Testis (tissue), 3 donors: ENCODE data around the gene DNER. TPM values are rescaled to one million over a fixed set of nuclear protein-coding genes. Genes with fewer than 3 reads are reported as not detected.

Source experiments
- DNase-seq: peaks from one replicate; pipeline ENCODE4 v3.0.0-alpha.2; 2019
- H3K27ac ChIP-seq, 2 donors: fragments of 200-600 bp; sonication (generic); one replicate each; pipeline ENCODE4 v1.5.1; 2019
- H3K27me3 ChIP-seq: fragments of 200-600 bp; sonication (generic); one replicate; pipeline ENCODE4 v1.5.1; 2019
- H3K36me3 ChIP-seq: fragments of 200-600 bp; sonication (generic); one replicate; pipeline ENCODE4 v1.5.1; 2017; ENCODE audit warnings: low read depth; ENCODE audit errors: missing control alignments
- H3K4me1 ChIP-seq: fragments of 200-600 bp; sonication (generic); one replicate; pipeline ENCODE4 v1.5.1; 2019
- H3K4me3 ChIP-seq, 2 donors: fragments of 200-600 bp; sonication (generic); one replicate each; pipeline ENCODE4 v1.5.1; 2017 to 2019
- H3K9me3 ChIP-seq: fragments of 200-600 bp; sonication (generic); one replicate; pipeline ENCODE4 v1.5.1; 2017
- POLR2A ChIP-seq: fragments of 450-650 bp; IDR thresholded peaks from one replicate; pipeline ENCODE4 v1.6.1; 2017; ENCODE audit warnings: antibody characterized with exemption, mild to moderate bottlenecking, moderate library complexity
- WGBS, 2 donors: methylation state at CpG; one replicate each; pipeline ENCODE4 v1.1.5; 2018; 5-methylcytosine and 5-hydroxymethylcytosine counted together
- intact Hi-C: fragments of 100-400 bp; cut with DNase I; formaldehyde crosslinking; loops from one replicate; pipeline ENCODE4 v1.15.1; 2023; ENCODE audit warnings: low total_unique reads
- polyA plus RNA-seq: library from polyadenylated mRNA; stranded (reverse); fragments of 350-450 nt; fragmentation: Illumina TruSeq; extraction: RNeasy Lipid Tissue Mini Kit (QIAGEN cat#74804); gene quantifications from one replicate; pipeline ENCODE4 v1.2.3, GENCODE V29; 2014; ENCODE audit warnings: low read depth, low replicate concordance; ENCODE audit not compliant: insufficient read depth
- total RNA-seq, 2 donors: library from RNA; depleted of rRNA; stranded (reverse); fragments of >200 nt; gene quantifications; one replicate each; pipeline ENCODE4 v1.2.3, GENCODE V29; 2016
- TF ChIP-seq, protein P1 (sequence below), 3 experiments: fragments of 450-650 bp in 2 of 3; fragments of 200-600 bp in 1 of 3; sonication (generic) in 1 of 3; IDR thresholded peaks; one replicate each; pipeline ENCODE4 v1.5.1; 2016 to 2019; ENCODE audit warnings: antibody characterized with exemption in 3 of 3, mild to moderate bottlenecking in 2 of 3, moderate library complexity in 1 of 3

Gene DNER
- total and polyA plus RNA-seq, 3 donors from 2014 or later: 2.0 to 4.8 (median 2.9) TPM

DNA sequence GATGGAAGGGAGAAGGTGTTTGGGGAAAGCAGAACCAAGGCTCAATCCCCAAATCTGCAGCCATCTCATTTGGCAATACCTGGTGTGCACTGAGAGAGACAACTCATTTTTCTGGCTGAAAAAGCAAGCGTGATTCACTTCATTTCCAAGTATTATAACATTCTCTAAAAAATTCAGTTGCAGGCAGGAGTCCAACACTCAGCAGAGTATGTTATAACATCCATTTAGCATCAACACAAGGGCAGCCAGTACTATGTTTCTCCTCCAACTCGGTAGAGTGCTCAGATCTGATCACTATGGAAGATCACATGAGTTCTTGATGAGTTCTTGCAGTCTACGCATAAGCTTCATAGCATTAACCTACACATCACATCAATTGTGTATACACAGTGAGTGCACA lies 343.8 kb downstream of the DNER start:
- no peak for DNase-seq
- 57 to 69% methylated on average over 3 of the region's 3 CpGs for WGBS, 2 donors

DNA sequence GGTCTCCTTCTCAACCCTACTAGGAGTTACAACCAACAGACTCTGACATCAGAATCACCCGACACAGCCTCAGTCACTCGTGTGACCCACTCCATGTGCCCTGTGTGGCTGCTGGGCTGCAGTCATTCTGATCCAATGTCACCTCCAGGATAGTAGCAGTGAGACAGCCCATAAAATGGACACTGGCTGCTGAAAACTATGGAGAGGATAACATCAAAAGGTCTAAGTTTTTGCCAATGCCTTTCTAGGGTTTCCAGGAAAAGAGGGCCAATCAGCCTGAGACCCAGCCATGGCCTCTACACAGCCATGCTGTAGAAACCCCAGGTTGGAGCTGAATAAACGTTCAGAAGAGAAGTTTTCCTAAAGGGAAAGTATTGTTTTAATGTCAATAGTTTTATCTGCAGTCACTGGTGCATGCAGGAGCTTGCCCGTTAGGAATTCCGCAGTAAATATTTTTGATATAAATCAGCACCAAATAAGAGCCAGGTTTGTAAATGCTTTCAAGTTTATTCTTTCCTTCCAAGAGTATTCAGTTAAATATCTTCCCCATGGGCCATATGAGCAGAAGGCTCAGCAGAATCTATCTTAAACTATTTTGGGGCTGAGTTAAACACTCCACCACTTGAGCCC lies 351.1 kb downstream of the DNER start:
- TF ChIP-seq, protein P1, sequence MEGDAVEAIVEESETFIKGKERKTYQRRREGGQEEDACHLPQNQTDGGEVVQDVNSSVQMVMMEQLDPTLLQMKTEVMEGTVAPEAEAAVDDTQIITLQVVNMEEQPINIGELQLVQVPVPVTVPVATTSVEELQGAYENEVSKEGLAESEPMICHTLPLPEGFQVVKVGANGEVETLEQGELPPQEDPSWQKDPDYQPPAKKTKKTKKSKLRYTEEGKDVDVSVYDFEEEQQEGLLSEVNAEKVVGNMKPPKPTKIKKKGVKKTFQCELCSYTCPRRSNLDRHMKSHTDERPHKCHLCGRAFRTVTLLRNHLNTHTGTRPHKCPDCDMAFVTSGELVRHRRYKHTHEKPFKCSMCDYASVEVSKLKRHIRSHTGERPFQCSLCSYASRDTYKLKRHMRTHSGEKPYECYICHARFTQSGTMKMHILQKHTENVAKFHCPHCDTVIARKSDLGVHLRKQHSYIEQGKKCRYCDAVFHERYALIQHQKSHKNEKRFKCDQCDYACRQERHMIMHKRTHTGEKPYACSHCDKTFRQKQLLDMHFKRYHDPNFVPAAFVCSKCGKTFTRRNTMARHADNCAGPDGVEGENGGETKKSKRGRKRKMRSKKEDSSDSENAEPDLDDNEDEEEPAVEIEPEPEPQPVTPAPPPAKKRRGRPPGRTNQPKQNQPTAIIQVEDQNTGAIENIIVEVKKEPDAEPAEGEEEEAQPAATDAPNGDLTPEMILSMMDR (IDR thresholded peaks at IDR 0.05): no peak
- TF ChIP-seq POLR2A: no peak
- Histone ChIP-seq H3K27ac (no peak overlapping the region), H3K9me3 (no peaks in the 10 kb centered on the region), H3K4me3 (no peak overlapping the region), H3K4me1 (no peaks in the 10 kb centered on the region), H3K36me3 (no peaks in the 10 kb centered on the region), H3K27me3 (no peaks in the 10 kb centered on the region)
- intact Hi-C loops: no loop called here
- no peak for DNase-seq
- WGBS, 2 donors: 87 to 88% methylated on average over 5 of the region's 5 CpGs

More for the DNA sequence above, 343.8 kb downstream of the DNER start:
- H3K4me3 ChIP-seq: no peak overlapping the region
- no peaks in the 10 kb centered on the region for H3K4me1 ChIP-seq
- intact Hi-C loops: no loop called here
- TF ChIP-seq, protein P1 (IDR thresholded peaks at IDR 0.05): no peak
- TF ChIP-seq POLR2A: no peak
- H3K27me3 ChIP-seq: no peaks in the 10 kb centered on the region
- no peak overlapping the region for H3K27ac ChIP-seq
- H3K9me3 ChIP-seq: no peaks in the 10 kb centered on the region
- H3K36me3 ChIP-seq: no peaks in the 10 kb centered on the region

DNA sequence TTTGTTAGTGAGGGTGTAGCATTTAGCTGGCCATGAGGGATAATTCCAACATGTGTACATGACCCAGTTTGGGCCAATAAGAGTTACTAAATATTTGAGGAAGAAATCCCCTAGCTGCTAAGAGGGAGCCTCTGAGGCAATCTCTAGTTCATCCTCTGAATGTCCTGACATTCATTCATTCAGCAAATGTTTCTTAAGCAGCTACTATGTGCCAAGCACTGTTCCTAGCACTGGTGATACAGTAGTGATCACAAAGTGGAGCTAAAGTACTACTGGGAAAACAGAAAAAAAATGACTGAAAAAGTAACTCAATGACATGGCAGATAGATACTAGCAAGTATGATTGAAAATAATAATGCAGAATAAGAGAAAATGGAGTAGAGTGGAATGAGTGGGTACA lies 363.5 kb downstream of the DNER start:
- TF ChIP-seq POLR2A: no peak
- TF ChIP-seq, protein P1 (IDR thresholded peaks at IDR 0.05): no peak
- intact Hi-C loops: no loop called here
- Histone ChIP-seq H3K36me3 (no peaks in the 10 kb centered on the region), H3K9me3 (no peaks in the 10 kb centered on the region), H3K27ac (no peak overlapping the region), H3K27me3 (no peaks in the 10 kb centered on the region), H3K4me1 (no peaks in the 10 kb centered on the region), H3K4me3 (no peak overlapping the region)
- DNase-seq: no peak

DNA sequence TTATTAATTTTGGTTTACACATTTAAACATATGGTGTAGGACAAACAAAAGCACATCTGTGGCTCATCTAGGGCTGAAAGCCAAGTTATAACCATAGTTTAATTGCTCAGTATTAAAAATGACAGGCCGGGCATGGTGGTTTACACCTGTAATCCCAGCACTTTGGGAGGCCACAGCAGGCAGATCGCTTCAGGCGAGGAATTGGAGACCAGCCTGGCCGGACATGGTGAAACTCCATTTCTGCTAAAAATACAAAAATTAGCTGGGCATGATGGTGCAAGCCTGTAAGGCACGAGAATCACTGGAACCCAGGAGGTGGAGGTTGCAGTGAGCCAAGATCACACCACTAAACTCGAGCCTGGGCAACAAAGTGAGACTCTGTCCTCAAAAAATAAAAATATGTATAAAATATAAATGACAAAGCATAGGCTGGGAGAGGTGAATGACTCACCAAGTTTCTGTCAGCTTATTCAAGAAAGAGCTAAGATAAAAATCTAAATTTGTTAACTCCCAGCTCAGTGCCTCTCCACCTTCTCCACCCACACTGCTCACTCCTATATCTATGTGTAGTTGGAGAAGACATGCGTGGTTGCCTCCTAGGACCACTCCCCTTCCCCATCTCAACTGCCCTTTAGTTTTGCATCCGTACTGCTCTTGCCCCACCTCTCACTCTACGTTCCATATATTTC lies 364.1 kb downstream of the DNER start:
- Histone ChIP-seq H3K4me1 (no peaks in the 10 kb centered on the region), H3K27ac (no peak overlapping the region), H3K27me3 (no peaks in the 10 kb centered on the region), H3K9me3 (no peaks in the 10 kb centered on the region), H3K36me3 (no peaks in the 10 kb centered on the region), H3K4me3 (no peak overlapping the region)
- no peak for TF ChIP-seq POLR2A
- TF ChIP-seq, protein P1 (IDR thresholded peaks at IDR 0.05): no peak
- WGBS, 2 donors: 79 to 90% methylated on average over 9 of the region's 9 CpGs
- intact Hi-C loops: no loop called here
- no peak for DNase-seq

DNA sequence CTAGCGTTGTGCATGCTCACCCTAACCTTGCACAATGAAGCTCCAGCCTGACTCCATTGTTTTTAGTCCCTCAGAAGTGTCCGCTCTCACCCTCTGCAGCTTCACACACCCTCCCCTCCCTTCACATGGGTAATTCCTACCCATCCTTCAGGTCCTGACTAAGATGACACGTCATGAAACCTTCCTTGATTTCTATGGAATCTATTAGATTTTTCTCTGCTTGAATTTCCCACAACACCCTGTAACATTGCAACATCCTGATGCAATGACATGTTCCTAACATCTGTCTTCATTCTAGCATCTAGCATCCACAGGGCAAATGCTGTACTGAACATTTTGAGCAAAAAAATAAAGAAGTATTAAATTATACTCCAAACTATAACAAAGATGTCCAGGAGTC lies 366.2 kb downstream of the DNER start:
- Histone ChIP-seq H3K36me3 (no peaks in the 10 kb centered on the region), H3K27ac (no peak overlapping the region), H3K27me3 (no peaks in the 10 kb centered on the region), H3K4me3 (no peak overlapping the region), H3K9me3 (no peaks in the 10 kb centered on the region), H3K4me1 (no peaks in the 10 kb centered on the region)
- intact Hi-C loops: no loop called here
- DNase-seq: no peak
- 89 to 93% methylated on average over 3 of the region's 3 CpGs for WGBS, 2 donors
- TF ChIP-seq, protein P1 (IDR thresholded peaks at IDR 0.05): no peak
- no peak for TF ChIP-seq POLR2A
